Natural killer cell (primary cell): ENCODE measurements around the gene CD37. TPM values are rescaled to one million over a fixed set of nuclear protein-coding genes. Genes with fewer than 3 reads are reported as not detected.

Experiments used
- ATAC-seq, 3 donors: fragments of 150-1000 bp in 2 of 3; fragments of 200-7000 bp in 1 of 3; cut with Tn5 transposase; 1 replicate in 1 of 3; 2 replicates in 2 of 3; pipeline ENCODE4 v1.10.0; 2021; ENCODE audit warnings: mild to moderate bottlenecking in 2 of 3, moderate library complexity in 2 of 3
- DNase-seq, 2 donors: peaks; one replicate each; pipeline versions ENCODE4 v3.0.0 to v3.0.0-alpha.2; 2013 to 2021; ENCODE audit warnings: mixed read lengths in 1 of 2
- H3K27ac ChIP-seq: one replicate; pipeline ENCODE4 v1.5.1; 2013; ENCODE audit warnings: mild to moderate bottlenecking, low read length
- H3K27me3 ChIP-seq: one replicate; pipeline ENCODE4 v1.6.1; 2013; ENCODE audit warnings: low read length; ENCODE audit not compliant: control insufficient read depth, insufficient read depth
- H3K36me3 ChIP-seq: one replicate; pipeline ENCODE4 v1.6.1; 2013; ENCODE audit warnings: low read length; ENCODE audit not compliant: control insufficient read depth, insufficient read depth
- H3K4me1 ChIP-seq: one replicate; pipeline ENCODE4 v1.6.1; 2013; ENCODE audit warnings: low read length; ENCODE audit not compliant: control insufficient read depth, insufficient read depth
- H3K4me3 ChIP-seq: one replicate; pipeline ENCODE4 v1.5.1; 2013; ENCODE audit warnings: low read length
- H3K9me3 ChIP-seq: one replicate; pipeline ENCODE4 v1.6.1; 2013; ENCODE audit warnings: low read length; ENCODE audit not compliant: control insufficient read depth, insufficient read depth
- H3K27ac Mint-ChIP-seq, 2 donors: one replicate each; pipeline ENCODE4 v1.8.0; 2022; ENCODE audit warnings: mild to moderate bottlenecking in 2 of 2, mixed read lengths in 2 of 2, moderate library complexity in 1 of 2
- H3K27me3 Mint-ChIP-seq, 2 donors: one replicate each; pipeline ENCODE4 v1.8.0; 2022; ENCODE audit warnings: low read depth in 2 of 2, mixed read lengths in 2 of 2
- H3K36me3 Mint-ChIP-seq: one replicate; pipeline ENCODE4 v1.8.0; 2022; ENCODE audit warnings: mixed read lengths
- H3K4me1 Mint-ChIP-seq, 2 donors: one replicate each; pipeline ENCODE4 v1.8.0; 2022; ENCODE audit warnings: mixed read lengths in 2 of 2
- H3K4me3 Mint-ChIP-seq: one replicate; pipeline ENCODE4 v1.8.0; 2022; ENCODE audit warnings: mild to moderate bottlenecking, moderate library complexity, mixed read lengths
- H3K9me3 Mint-ChIP-seq, 2 donors: one replicate each; pipeline ENCODE4 v1.8.0; 2022; ENCODE audit warnings: mixed read lengths in 2 of 2
- CTCF ChIP-seq: fragments of 200-600 bp; IDR thresholded peaks from one replicate; pipeline ENCODE4 v1.8.0; 2022; ENCODE audit warnings: antibody characterized with exemption
- WGBS: methylation state at CpG from one replicate; pipeline ENCODE4 v1.1.7; 2013; ENCODE audit warnings: missing lambda C conversion rate; ENCODE audit not compliant: insufficient coverage; 5-methylcytosine and 5-hydroxymethylcytosine counted together
- intact Hi-C: fragments of 100-400 bp; cut with micrococcal nuclease; formaldehyde crosslinking; loops from one replicate; pipeline ENCODE4 v1.14.2; 2022
- total RNA-seq, 4 donors: library from RNA; stranded (reverse); fragments of 120-200 nt in 1 of 4; gene quantifications; one replicate each; pipeline versions ENCODE4 v1.2.3 to v1.2.4, GENCODE V29; 2013 to 2022

CD37 gene
- total RNA-seq, 3 donors from 2014 or later (not counting 1 experiment from before 2014, with no cell fraction given) = 322 to 392 (median 359) TPM

DNA sequence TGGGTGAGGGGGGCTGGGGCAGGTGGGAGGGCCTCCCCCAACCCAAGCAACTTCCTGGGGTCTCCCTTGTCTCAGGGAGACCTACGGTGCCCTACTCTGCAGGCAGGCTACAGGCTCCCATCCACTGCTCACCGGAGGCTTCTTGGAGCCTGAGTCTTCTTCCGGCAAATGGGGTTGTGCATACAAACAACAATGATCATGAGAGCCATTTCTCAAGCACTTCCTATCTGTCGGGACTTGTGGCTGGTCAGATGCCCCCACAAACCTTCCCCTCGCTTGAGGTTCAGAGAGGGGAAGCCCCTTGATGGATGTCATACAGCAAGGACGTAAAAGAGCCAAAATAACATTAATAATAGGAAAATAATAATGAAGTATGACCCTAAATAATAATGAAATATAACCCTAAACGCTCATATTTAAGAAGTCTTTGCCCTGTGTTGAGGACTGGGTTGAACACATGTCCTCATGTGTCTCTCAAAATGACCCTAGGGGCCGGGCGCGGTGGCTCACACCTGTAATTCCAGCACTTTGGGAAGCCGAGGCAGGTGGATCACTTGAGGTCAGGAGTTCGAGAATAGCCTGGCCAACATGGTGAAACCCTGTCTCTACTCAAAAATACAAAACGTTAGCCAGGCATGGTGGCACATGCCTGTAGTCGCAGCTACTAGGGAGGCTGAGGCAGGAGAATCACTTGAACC lies 727 bp downstream of the CD37 start:
- WGBS = 40% methylated on average over 13 of the region's 14 CpGs
- no peaks in the 10 kb centered on the region for H3K9me3 Mint-ChIP-seq
- ATAC-seq = peak; percentile 39 to 59 (median 40)
- H3K9me3 ChIP-seq = no peaks in the 10 kb centered on the region
- H3K4me3 Mint-ChIP-seq = peak overlapping the region; percentile 96
- peaks cover 28% of the 10 kb centered on the region for H3K36me3 ChIP-seq
- H3K4me1 ChIP-seq = peaks cover 94% of the 10 kb centered on the region
- peak in 1 of 2 donors; percentile 58 for DNase-seq
- no peak for TF ChIP-seq CTCF
- no peaks in the 10 kb centered on the region for H3K27me3 Mint-ChIP-seq
- peak overlapping the region; percentile 97 to 98 for H3K27ac Mint-ChIP-seq
- H3K4me1 Mint-ChIP-seq = peaks cover 74 to 93% of the 10 kb centered on the region in 2 donors
- H3K4me3 ChIP-seq = peak overlapping the region; percentile 59
- intact Hi-C loops = loop anchor here (1.0 to 5.0 kb wide), 2 partner anchors 34 to 134 kb away; no protein-coding TSS in a partner anchor
- H3K27ac ChIP-seq = peak overlapping the region; percentile 84
- H3K36me3 Mint-ChIP-seq = no peaks in the 10 kb centered on the region
- H3K27me3 ChIP-seq = no peaks in the 10 kb centered on the region

DNA sequence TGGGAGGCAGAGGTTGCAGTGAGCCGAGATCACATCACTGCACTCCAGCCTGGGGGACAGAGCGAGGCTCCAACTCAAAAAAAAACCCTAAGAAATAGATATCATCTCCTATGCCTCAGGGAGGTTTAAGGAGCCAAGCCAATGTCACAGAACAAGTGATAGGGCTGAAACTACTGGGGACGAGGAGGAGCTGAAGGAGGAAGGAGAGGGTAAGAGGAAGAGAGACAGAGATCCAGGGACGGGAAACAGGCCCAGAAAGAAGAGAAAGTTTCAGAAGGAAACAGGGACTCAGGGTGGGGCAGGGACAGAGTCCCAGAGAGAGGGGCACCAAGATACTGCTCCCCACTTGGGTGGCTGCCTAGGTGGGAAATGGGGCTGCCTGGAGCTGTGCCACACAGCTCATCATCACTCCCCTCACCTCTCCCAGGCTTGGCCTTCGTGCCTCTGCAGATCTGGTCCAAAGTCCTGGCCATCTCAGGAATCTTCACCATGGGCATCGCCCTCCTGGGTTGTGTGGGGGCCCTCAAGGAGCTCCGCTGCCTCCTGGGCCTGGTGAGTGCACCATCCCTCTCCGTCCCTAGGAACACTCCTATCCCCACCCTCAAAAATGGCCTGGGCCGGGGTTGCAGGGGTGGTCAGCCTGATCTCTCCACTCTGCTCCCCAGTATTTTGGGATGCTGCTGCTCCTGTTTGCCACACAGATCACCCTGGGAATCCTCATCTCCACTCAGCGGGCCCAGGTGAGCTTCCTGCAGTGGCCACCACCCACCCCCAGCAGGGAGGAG lies 1.5 kb downstream of the CD37 start:
- H3K27me3 Mint-ChIP-seq = no peaks in the 10 kb centered on the region
- DNase-seq (no peak), ATAC-seq (no peak)
- no peaks in the 10 kb centered on the region for H3K9me3 ChIP-seq
- H3K4me3 Mint-ChIP-seq = peak overlapping the region; percentile 96
- peak overlapping the region; percentile 97 to 98 for H3K27ac Mint-ChIP-seq
- H3K9me3 Mint-ChIP-seq = no peaks in the 10 kb centered on the region
- no peaks in the 10 kb centered on the region for H3K27me3 ChIP-seq
- H3K4me1 ChIP-seq = peaks cover 95% of the 10 kb centered on the region
- intact Hi-C loops = loop anchor here (5.0 kb wide), 1 partner anchor 34 kb away; no protein-coding TSS in a partner anchor
- TF ChIP-seq CTCF = no peak
- peaks cover 30% of the 10 kb centered on the region for H3K36me3 ChIP-seq
- no peaks in the 10 kb centered on the region for H3K36me3 Mint-ChIP-seq
- WGBS = 79% methylated on average over 8 of the region's 10 CpGs
- peak overlapping the region; percentile 84 for H3K27ac ChIP-seq
- peaks cover 74 to 88% of the 10 kb centered on the region in 2 donors for H3K4me1 Mint-ChIP-seq
- peak overlapping the region; percentile 59 for H3K4me3 ChIP-seq

- Mint-ChIP-seq H3K9me3 (no peaks in the 10 kb centered on the region), H3K4me1 (peaks cover 69 to 82% of the 10 kb centered on the region in 2 donors), H3K27ac (peak overlapping the region; percentile 32 to 98), H3K27me3 (no peaks in the 10 kb centered on the region), H3K4me3 (peak overlapping the region; percentile 49), H3K36me3 (no peaks in the 10 kb centered on the region)
- no peak for TF ChIP-seq CTCF
- Histone ChIP-seq H3K36me3 (peaks cover 31% of the 10 kb centered on the region), H3K27me3 (no peaks in the 10 kb centered on the region), H3K27ac (no peak overlapping the region), H3K9me3 (no peaks in the 10 kb centered on the region), H3K4me3 (peak overlapping the region; percentile 59), H3K4me1 (peaks cover 92% of the 10 kb centered on the region)
- DNase-seq (no peak), ATAC-seq (no peak)
- 94% methylated on average over 19 of the region's 19 CpGs for WGBS
- intact Hi-C loops = loop anchor here (5.0 kb wide), 1 partner anchor 35 kb away; no protein-coding TSS in a partner anchor
Observed at GRCh38 chr19:49337267-49338022, 2.2 kb downstream of the CD37 start.
